Measurements from ENCODE around the gene PRSS50.

PRSS50 gene

DNA sequence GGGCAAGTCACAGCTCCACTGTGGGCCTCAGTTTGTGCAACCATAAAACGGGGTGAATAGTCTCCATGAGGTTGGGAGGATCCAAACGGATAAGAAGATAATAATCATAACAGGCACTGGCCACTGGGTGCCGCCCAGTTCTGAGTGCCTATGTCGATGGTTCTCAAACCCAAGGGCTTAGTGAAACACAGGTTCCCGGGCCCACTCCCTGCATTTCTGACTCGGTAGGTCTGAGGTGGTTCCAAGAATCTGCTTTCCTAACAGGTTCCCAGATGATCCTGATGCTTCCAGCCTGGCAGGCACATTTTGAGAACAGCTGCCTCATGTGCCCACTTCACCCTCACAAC is 45.3 kb downstream of the PRSS50 start:
- DNase-seq (ENCODE audit: extremely low spot score, insufficient read length, low read depth), result no peak
- FAIRE-seq, result no peak

DNA sequence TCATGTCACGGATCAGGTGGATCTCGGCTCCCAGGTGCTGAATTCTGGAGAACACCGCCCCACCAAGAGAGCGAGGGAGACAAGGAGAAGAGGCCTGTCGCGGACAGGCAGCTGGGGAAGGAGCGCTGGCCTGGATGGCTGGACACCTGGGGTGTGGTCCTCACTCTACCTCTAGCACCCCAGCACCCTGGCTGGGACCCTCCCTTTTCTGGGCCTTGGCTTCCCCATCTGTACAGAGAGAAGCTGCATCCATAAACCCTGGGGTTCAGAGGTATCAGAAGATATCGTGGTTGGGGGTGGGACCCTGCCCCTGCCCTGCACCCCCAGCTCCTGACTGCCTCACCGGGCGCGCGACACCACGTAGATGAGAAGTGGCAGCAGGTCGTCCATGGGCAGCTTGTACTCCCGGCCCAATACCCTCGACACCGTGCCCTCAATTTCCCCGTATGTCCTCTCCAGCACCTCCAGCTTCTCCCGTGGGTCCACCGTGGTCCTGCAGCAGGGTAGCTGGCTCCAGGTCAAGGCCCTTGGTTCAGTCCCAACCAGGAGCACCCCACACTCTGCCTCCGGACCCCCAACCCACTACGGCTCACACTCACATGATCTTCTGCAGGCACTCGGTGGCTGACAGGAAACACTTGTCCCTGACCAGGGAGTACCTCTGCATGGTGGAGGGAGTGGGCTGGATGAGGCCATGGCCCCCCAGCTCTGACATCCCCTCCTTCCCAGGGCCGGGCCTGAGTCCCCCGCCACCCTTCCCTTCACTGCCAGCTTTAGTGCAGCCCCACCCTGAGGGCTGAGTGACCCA is 45.9 kb downstream of the PRSS50 start:
- DNase-seq (ENCODE audit: extremely low spot score, insufficient read length, low read depth), result no peak

DNA sequence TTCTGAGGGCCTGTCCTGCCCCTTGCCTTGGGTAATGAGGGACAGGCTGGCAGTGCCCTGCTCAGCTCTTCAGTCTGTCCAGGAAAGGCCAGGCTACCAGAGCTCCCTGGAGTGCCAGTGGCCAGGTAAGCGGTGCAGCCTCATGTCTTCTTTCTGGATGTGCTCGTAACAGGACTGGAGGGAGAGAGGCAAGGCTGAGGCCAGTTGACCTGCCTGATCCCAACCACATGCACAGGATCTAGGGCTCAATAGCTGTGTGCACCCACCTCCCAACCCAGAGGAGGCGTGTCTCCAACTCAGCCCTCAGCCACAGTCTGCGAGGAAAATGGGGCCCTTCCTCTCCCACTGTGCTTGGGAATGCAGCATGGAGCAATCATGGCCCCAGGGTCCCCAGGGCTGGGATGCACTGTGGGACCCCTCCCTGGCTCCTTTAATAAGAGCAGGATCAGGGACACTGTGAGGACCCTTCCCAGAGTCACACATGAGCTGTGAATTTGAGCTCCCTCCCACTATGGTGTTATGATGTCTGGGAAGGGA is 46.7 kb downstream of the PRSS50 start:
- no peak for FAIRE-seq
- no peak for DNase-seq (ENCODE audit: extremely low spot score, insufficient read length, low read depth)

More for the DNA sequence above, 45.9 kb downstream of the PRSS50 start:
- FAIRE-seq, result no peak

DNA sequence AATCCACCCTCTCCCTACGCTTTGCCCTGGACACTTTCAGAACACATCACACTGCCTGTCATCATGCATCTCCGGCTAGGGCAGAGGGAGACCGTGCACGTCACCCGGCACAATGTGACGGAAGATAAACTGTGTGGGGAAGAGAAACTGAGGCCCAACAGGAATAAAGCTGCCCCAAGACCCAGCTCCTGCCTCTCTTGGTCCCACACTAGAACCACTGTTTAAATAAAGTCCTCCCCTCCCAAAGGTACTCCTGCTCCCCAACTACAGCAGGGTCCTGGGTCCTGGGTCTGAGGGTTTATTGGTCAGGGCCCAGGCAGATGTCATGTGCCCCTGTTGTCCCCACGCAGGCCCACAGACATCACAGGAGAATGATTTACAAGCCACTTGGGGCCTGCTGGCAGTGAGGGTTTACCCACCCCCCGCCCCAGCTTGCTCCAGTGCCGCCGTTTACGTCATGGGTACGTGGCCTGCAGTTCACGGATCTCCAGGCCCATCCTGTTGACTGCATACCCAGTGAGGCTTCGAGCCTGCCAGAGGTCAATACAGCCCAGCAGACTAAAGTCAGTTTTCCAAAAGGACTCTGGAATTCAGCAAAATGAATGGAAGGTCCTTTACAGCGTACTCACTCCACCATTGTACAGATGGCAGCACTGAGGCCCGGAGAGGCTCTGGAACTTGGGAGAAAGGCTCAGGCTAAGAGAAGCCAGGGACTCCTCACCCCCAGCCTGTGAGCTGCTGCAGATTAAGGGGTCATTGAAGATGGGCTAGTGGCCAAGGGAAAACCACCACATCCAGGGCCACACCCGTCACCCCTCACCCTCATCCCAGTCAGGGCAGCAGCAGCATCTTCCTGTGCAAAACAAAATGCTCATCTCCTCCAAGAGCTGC is 47.4 kb downstream of the PRSS50 start:
- DNase-seq (ENCODE audit: extremely low spot score, insufficient read length, low read depth), result no peak
- no peak for FAIRE-seq

DNA sequence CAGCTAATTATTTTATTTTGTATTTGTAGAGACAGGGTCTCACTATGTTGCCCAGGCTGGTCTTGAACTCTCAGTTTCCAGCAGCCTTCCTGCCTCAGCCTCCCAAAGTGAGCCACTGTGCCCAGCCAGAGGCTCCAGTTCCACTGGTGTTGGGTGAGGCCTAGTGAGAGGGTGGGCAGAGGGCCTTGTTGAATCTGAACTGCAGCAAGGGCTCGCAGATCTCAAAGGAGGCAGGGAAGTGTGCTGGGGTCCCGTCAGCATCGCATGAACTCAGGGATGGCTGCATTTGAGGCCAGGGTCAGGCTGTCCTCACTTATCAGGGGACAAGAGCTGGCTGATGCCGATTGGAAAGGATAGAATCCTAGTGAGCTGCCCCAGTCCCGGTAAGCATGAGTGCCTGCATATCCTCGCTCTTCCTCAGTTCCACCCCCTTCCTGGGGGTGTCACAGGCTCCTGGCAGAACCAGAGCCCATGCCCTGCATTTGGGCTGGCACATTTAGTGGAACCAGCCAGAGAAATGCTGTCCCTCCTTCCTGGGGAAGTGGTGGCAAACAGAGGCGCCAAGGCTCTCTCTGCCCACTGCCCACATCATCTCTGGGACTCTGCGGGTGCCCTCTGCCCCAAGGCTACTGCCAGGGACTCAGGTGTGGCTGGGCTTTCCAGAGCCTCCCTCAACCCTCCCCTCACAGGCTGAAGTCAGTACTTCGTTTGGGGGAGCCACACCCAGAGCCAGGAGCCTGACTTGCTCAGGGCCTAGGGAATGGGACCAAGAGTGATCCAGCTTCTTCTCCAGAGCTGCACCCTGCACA is 48.3 kb downstream of the PRSS50 start:
- DNase-seq (ENCODE audit: extremely low spot score, insufficient read length, low read depth) (no peak), FAIRE-seq (no peak)

DNA sequence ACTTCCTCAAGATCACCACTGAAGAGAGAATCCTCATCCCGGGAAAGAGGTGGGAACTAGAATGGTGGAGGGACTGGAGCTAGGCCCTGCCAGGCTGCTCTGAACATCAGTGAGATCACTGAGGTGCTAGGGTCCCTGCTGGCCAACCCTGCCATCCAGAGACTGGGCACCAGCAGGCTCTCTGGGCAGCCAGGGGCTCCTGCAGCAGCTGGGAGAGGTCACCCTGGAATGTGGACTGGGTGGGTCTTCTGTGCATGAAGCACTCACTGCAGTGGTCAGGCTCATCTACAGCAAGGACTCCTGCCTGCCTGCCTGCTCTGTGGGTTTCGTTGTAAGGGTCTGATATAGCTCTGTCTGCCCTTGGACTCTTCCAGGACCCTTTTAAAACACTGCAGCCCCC is 49.1 kb downstream of the PRSS50 start:
- FAIRE-seq (no peak), DNase-seq (ENCODE audit: extremely low spot score, insufficient read length, low read depth) (no peak)

DNA sequence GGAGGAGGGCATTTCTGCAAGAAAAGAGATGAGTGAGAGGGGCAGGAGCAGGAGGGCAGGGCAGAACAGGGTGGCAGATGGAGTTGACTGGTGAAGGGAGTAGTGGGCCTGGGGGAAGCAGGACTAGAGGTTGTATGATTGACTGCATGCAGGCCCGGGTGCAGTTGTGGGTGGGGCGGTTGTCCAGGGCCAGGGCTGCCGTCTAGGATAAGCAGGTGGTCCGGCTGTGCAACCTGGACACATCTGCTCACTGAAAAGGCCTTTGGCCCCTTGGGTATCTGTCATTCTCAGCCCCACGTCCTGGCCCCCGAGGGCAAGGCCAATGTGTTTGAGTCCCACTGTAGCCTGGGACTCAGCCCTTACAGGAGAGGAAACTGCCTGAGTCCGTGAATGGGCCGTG is 49.6 kb downstream of the PRSS50 start:
- FAIRE-seq (no peak), DNase-seq (ENCODE audit: extremely low spot score, insufficient read length, low read depth) (no peak)

DNA sequence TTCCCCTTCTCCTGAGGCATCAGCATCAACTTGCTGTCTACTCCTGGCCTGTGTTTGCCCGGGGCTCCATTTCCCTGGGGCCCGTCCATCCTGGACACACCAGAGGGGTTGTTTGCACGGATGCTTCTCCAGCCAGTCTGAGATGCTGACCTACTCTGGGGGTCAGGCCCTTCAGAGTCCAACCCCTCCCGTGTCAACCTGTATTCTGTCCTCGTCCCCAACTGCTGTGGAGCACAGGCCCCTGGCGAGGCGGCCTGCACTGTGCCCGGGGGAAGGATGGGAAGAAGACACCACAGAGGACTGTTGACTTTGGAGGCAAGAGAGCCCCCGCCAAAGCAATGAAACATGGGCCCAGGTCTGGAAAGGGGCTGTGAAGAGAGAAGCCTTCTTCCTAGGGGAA is 50.0 kb downstream of the PRSS50 start:
- no peak for DNase-seq (ENCODE audit: extremely low spot score, insufficient read length, low read depth)
- FAIRE-seq, result no peak

DNA sequence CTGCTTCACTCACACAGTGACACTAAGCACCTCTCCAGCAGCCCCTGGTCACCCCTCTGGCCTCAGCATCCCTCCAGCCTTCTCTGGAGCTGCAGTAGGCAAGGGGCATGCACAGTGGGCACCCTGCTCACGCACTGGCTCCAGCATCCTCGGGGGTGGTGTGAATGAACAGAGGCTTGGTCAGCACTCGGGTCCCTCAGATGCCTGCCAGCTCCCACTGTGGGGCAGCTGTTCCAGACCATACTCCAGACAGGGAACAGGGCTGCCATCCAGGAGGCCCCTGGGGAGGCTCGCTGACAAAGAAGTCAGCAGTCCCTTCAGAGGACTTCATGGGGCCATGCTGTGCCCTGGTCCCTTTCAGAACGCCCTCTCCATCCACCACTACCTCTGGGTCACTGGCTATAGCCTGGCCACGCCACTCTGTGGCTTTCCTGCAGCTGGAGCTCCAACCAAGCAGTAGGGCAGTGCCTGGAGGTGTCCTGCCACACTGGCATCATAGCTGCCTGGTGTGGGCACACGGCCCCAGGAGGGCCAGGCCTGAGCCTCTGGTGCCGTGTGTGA is 50.5 kb downstream of the PRSS50 start:
- no peak for DNase-seq (ENCODE audit: extremely low spot score, insufficient read length, low read depth)
- no peak for FAIRE-seq

DNA sequence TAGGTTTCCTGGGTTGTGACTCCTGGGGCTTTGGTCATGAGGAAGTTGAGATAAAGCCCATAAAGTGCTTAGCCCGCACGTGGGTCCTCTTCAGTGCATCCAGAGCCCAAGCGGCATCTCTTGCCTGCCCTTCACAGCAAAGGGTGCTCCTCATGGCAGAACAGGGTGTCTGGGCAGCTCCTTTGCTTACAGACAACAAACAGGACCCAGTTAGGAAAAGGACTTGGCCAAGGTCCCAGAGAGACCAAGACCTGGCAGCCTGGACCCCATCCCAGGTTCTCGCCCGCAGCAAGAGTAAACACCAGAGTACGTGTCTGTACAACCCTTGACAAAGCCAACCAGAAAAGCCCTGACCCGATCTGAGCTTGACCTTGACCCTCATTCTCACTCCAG is 51.2 kb downstream of the PRSS50 start:
- DNase-seq (ENCODE audit: extremely low spot score, insufficient read length, low read depth) (no peak), FAIRE-seq (no peak)

DNA sequence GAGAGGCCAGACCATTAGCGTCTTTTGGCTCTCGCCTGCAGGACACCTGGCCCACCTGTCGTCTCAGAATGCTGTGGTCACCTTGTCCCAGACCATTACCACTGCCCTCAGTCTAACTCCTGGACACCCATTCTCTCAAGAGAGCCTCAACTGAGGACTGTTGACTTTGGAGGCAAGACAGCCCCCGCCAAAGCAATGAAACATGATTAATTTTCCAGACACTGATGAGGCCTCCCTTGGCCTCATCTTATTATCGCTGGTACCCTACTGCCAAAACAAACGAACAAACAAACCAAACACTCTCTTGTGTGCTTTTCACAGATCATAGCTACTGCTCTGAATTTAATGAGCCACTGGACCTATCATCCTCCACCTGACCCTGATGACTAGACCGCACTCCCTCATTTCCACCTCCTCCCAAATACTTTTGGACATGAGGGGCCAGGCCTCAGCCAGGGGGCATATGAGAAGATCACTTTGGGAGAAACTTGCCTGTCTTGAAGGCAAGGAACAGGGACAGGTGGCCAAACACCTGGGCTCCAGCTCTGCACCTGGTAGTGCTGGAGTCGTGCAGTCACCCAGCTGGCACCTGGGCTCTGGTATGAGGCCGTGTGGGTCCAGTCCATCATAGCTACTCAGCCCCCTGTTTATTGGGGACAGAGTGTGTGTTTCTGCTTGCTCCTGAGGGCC is 51.8 kb downstream of the PRSS50 start:
- no peak for FAIRE-seq
- no peak for DNase-seq (ENCODE audit: extremely low spot score, insufficient read length, low read depth)

DNA sequence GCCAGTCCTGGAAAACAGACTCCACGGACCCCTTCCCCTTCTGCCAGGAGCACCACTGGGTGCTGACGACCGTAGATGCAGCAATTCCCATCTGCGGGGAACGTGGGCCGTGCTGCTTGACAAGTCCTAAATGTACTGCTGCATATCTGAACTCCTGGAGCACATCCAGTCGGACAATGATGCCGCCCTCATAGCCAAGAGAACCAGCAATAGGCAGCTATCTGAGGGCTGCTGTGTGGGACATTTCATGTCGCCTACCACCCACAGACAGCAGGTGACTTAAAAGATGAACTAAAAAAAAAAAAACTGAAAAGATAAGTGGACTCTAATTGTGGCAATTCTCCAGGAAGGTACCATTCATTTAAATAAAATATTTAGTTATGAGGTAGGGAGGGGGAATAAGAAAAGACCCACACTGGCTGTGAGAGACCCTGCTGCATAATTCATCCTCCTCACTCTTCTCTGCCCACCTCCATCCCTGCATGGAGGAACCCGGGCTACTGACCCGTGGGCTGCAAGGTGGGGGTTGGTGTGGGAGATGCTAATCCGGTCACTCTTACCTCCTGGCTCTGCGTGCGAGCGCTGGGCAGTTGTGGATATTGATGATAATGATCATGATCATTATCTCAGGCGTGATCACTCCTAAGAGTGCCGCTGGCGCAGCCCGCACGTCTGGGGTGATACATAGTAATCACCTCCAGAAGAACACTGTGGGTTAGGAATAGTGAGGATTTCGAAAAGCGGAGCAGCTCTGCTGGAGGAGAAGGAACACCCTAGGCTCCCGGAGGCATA is 52.5 kb downstream of the PRSS50 start:
- DNase-seq (ENCODE audit: extremely low spot score, insufficient read length, low read depth), result no peak
- FAIRE-seq, result no peak

DNA sequence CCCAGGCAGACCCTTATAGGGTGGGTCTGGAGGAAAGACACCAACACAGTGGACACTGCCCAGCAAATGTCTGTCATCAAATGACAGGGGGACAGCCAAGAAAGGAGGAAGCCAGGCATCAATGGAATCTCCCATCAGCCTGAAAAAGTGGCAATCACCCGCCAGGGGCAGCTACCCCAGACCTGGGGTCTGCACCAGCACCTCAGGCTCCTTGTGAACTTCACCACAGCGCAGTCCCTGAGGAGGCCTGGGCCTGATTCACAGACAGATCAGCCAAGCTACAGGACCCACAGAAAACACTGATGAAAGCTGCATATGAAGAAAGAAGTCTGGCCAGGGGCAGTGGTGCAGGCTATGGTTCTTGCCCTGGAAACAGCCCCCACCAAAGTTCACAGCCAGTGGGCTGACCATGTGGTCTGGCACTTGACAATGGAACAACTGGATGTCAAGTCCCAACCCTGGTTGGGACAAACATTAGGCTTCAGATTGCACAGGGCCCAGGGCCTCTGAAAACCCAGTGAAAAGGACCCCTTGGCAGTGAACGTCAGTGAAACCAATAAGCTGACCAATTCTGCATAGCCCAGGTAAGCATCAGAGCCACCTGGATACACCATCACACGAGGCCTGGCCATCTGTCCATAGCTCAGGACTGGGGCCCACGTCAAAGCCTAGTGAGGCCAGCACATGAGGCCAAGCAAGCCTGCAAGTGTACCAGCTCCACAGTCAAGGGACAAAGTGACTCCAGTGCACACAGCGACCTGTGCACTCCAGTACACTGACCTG is 53.3 kb downstream of the PRSS50 start:
- DNase-seq (ENCODE audit: extremely low spot score, insufficient read length, low read depth), result no peak
- FAIRE-seq, result no peak

DNA sequence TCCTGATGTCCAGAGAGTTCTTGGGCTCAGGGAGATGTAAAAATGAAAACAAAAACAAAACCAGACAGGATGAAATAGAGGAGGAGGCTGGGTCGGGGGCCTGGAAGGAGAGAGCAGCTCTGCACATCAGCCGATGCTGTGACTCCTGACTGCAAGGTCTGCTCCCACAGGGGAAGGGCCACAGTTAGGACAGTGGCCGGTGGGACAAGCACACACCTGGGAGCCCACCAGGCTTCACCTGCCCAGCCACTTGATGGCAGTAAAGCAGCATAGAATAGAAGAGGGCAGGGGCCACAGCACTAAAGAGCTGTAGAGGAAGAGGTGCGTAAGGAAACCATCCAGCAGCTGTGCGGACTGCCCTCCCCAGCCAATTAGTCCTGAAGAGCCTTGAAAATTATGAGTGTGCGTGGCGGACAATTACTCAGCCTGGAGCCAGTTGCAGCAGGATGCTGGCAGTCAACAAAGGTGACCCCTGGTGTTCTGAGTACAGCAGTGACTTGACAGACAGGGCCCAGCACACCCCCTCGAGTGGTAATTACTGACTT is 54.0 kb downstream of the PRSS50 start:
- DNase-seq (ENCODE audit: extremely low spot score, insufficient read length, low read depth) (no peak), FAIRE-seq (no peak)

DNA sequence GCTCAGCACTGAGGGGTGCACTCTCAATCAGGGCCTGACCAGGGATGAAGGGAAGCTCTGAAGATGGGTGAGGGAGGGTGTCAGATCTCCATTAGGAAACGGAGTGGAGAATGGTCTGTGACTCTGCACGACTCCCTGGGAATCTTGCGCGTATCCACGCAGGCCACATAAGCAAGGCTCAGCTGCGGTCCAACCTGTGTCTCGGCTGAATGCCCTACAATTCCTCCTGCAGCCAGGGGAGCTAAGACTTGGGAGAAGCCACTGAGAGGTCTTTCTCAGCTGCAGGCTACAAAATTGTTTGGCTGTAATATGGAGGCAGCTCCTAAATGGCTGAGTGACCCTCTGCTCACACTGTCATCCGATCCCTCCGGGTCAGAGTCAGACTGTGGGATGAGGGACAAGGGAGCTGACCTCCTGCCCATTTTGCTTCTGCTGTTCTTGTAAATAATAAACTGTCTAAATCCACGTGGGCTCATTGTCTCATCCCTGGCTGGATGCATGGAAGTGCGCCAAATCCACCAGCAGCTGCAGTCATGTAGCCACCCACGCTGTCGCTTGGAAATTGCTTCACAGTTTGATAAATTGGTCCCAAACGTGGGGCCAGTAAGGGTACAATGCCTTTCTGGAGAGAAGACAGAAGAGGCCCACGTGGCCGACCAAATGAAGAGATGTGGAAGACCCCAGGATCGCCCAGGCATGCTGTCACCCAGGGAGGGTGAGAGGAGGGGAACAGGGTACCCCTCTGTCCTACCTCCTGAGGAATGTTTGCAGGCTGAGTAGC is 54.7 kb downstream of the PRSS50 start:
- FAIRE-seq, result no peak
- no peak for DNase-seq (ENCODE audit: extremely low spot score, insufficient read length, low read depth)

Data from GM18507 (cell line).